ENCODE results near the gene CELA2B.
"Not testable (repeated sequence)": the region's sequence is repeated elsewhere in the genome, so short reads cannot be mapped to it uniquely, and the experiment has no call there.

The CELA2B gene

DNA sequence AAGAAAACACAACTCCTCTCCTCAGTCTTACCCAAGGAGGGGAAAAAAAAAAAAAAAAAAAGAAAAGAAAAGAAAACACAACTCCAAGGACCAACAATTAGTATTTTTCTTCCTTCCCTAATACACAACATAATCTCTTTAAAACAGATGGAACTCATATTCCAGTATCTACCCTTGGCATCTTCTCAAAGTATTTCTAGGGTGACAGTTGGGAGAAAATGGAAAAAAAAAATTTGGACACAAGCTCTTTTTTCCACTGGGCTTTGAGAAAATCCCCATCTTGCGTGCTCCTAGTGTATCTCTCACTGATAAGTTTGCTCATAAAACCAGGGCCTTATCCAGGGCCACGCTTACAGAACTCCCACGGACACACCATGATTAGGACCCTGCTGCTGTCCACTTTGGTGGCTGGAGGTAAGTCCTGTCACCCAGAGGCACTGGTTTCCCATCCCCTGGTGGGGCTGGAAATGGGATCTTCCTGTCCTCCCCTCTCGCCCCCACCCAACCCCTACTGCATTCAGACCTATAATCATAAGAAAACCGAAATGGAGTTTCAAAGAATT is at the start of gene CELA2B:
CELA2B (plus strand) TSS at position 353 of the 563 bp plus-strand sequence; CDS start at position 375, 22 bp downstream.
- H3K9ac ChIP-seq (ENCODE audit: low read depth, low read length), result no peak within 1 kb of the TSS
- H3K36me3 ChIP-seq (ENCODE audit: insufficient read depth, low read length), result no peaks in the 10 kb centered on the region
- H3K9me3 ChIP-seq (ENCODE audit: control insufficient read depth, insufficient read depth, low read length), result no peaks in the 10 kb centered on the region
- H3K4me1 ChIP-seq (ENCODE audit: insufficient read depth, low read length), result no peaks in the 10 kb centered on the region

DNA sequence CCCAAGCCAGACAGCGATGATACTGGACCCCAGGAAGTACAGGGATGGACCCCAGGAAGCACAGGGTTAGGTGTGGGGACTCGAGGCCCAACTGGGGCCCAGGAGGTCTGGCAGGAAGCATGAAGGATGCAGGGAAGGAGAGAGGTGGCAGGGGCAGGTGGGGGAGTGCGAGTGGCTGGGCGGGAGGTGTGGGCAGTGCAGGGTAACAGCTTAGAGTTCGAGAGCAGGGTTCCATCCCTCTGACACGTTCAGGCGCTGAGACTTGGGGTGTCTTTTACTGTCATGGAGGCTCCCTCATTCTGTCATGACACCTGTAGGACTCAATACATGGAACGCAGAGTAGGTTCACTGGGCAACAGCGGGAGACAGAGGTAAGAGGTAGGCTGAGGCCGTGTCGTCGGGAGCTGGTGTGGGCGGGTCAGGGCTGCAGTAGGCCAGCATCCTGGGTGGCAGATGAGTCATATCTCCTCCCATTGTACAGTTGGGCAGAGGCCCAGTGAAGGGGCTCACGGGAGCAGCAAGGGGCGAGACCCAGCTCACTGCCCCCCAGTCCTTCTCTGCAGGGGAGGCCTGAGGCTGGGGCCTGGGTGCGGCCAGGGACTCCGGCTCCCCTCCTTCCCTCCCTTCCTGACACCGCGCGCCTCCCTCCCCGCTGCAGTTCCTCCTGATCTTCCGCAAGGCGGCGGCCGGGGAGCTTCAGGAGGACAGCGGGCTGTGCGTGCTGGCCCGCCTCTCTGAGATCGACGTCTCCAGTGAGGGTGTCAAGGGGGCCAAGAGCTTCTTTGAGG is 49.2 kb upstream of the CELA2B start:
- Histone ChIP-seq H3K9me3 (ENCODE audit: control insufficient read depth, insufficient read depth, low read length) (no peaks in the 10 kb centered on the region), H3K36me3 (ENCODE audit: insufficient read depth, low read length) (no peaks in the 10 kb centered on the region; the same call in 1 of the 2 replicates), H3K4me1 (ENCODE audit: insufficient read depth, low read length) (peaks cover 12% of the 10 kb centered on the region), H3K9ac (ENCODE audit: low read depth, low read length) (no peak overlapping the region)

DNA sequence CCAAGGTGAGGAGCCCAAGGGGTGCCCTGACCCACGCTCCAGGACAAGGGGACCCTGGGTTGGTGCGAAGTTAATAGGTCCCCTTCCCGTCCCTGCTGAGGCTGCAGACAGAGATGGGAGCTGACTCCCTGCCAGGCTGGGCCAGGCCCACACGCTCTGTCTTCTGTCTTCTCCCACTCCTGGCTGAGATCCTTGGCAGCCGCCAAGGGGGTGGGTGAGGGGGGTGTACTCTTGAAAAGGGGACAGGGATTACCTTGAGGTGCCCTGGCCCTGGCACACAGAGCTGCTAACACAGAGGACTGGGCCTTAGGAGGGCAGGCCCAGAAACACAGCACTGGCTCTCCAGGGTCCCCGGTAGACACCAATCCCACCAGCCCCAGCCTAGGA is 48.6 kb upstream of the CELA2B start:
- Histone ChIP-seq H3K9me3 (ENCODE audit: control insufficient read depth, insufficient read depth, low read length) (no peaks in the 10 kb centered on the region), H3K4me1 (ENCODE audit: insufficient read depth, low read length) (peaks cover 12% of the 10 kb centered on the region), H3K9ac (ENCODE audit: low read depth, low read length) (no peak overlapping the region), H3K36me3 (ENCODE audit: insufficient read depth, low read length) (no peaks in the 10 kb centered on the region; the same call in 1 of the 2 replicates)

DNA sequence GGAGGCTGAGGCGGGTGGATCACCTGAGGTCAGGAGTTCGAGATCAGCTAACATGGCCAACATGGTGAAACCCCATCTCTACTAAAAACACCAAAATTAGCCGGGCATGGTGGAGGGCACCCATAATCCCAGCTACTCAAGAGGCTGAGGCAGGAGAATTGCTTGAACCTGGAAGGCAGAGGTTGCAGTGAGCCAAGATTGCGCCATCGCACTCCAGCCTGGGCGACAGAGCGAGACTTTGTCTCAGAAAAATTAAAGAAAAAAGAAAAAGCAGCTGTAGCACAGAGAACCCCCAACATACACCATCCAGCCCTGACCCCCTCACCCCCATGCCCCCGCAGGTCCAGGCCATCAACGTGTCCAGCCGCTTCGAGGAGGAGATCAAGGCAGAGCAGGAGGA is 47.7 kb upstream of the CELA2B start:
- H3K36me3 ChIP-seq (ENCODE audit: insufficient read depth, low read length); H3K9me3 ChIP-seq (ENCODE audit: control insufficient read depth, insufficient read depth, low read length); H3K9ac ChIP-seq (ENCODE audit: low read depth, low read length): not testable (repeated sequence)
- peaks cover 12% of the 10 kb centered on the region for H3K4me1 ChIP-seq (ENCODE audit: insufficient read depth, low read length)

DNA sequence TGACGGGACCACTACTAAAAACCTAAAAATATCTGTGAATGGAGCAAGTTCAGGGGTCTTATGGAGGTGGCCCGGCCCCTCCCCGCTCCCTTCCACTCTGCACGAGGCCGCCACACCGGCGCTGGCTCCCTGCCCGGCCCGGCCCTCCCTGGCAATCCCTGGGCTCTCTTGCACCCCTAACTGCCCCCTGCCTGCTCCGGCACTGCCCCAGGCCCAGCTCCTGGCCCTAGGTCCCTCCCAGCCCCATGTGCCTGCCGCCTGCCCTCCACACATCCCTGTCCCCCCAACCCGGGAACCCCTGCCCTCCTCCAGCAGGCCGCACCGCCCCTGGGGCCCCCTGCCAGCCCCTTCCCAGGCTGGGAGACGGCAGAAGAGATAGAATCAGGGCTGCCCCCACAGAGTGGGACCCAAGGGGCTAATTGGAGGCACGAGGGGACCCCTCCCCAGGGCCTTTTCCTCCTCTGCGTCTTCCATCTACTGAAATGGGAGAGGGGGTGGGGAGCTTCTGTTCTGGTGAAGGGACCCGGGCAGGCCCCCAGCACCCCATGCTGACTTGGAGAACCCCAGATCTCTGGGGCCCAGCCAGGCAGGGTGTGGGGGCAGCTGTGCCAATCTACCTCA is 47.0 kb upstream of the CELA2B start:
- Histone ChIP-seq H3K4me1 (ENCODE audit: insufficient read depth, low read length) (peaks cover 12% of the 10 kb centered on the region), H3K36me3 (ENCODE audit: insufficient read depth, low read length) (no peaks in the 10 kb centered on the region; the same call in 1 of the 2 replicates), H3K9me3 (ENCODE audit: control insufficient read depth, insufficient read depth, low read length) (no peaks in the 10 kb centered on the region), H3K9ac (ENCODE audit: low read depth, low read length) (no peak overlapping the region)

DNA sequence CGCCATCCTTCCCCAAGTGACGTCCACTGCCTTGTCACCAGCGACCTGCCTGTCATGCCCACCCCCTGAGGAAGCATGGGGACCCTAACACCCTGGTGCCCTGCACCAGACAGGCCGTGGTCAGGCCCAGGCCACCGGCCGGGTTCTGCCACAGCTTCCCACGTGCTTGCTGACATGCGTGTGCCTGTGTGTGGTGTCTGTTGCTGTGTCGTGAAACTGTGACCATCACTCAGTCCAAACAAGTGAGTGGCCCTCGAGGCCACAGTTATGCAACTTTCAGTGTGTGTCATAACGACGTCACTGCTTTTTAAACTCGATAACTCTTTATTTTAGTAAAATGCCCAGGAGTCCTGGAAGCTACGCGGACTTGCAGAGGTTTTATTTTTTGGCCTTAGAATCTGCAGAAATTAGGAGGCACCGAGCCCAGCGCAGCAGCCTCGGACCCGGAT is 46.2 kb upstream of the CELA2B start:
- H3K36me3 ChIP-seq (ENCODE audit: insufficient read depth, low read length), result no peaks in the 10 kb centered on the region; the same call in 1 of the 2 replicates
- H3K9me3 ChIP-seq (ENCODE audit: control insufficient read depth, insufficient read depth, low read length), result no peaks in the 10 kb centered on the region
- H3K4me1 ChIP-seq (ENCODE audit: insufficient read depth, low read length), result peaks cover 12% of the 10 kb centered on the region
- H3K9ac ChIP-seq (ENCODE audit: low read depth, low read length), result no peak overlapping the region

DNA sequence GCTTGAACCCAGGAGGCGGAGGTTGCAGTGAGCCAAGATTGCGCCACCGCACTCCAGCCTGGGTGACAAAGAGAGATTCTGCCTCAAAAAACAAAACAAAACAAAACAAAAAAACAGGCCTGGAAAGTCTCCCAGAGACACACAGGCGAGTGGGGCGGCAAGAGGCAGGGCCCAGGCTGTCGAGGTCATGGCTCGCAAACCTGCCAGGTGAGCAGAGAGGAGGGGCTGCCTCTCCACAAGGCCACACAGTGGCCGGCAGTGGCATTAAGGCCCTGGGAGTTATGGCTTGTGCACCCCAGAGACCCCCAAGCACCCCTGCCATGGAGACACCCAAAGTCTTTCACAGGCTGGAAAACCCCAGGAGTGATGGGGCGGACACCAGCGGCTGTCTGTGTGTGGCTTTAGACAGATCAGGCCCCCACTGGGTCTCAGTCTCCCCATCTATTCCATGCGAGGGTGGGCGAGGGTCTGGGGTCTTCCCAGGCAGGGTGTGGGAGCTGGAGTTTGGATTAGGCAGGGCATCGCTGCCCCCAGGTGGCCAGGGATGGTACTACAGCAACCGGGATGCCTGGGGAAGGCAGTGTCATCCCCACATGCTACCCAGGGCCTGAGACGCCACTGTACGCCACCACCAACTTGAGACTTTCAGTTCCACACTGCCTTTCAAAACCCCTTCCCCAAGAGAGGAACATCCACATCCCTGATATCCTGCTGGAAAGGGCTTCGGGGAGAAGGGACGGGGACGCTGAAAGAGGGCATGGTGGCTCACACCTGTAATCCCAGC is 44.9 kb upstream of the CELA2B start:
- H3K36me3 ChIP-seq (ENCODE audit: insufficient read depth, low read length), result no peaks in the 10 kb centered on the region; the same call in 1 of the 2 replicates
- H3K9ac ChIP-seq (ENCODE audit: low read depth, low read length), result no peak overlapping the region
- peaks cover 12% of the 10 kb centered on the region for H3K4me1 ChIP-seq (ENCODE audit: insufficient read depth, low read length)
- H3K9me3 ChIP-seq (ENCODE audit: control insufficient read depth, insufficient read depth, low read length), result no peaks in the 10 kb centered on the region

DNA sequence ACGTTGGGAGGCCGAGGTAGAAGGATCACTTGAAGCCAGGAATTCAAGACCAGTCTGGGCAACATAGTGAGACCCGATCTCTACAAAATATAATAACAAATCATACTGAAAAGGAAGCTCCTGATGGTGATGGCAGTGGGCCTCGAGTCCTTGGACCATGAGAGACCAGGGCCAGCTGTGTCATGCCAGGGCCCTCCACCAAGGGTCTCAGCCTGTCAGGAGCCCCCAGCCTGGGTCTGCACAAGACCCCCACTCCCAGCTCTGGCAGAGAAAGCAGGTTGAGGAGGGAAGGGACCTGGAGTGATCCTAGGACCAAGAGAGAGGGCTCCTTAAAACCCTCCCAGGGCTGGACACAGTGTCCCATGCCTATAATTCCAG is 44.3 kb upstream of the CELA2B start:
- H3K9me3 ChIP-seq (ENCODE audit: control insufficient read depth, insufficient read depth, low read length), result no peaks in the 10 kb centered on the region
- H3K36me3 ChIP-seq (ENCODE audit: insufficient read depth, low read length), result no peaks in the 10 kb centered on the region; the same call in 1 of the 2 replicates
- H3K9ac ChIP-seq (ENCODE audit: low read depth, low read length), result no peak overlapping the region
- H3K4me1 ChIP-seq (ENCODE audit: insufficient read depth, low read length), result peaks cover 9% of the 10 kb centered on the region

DNA sequence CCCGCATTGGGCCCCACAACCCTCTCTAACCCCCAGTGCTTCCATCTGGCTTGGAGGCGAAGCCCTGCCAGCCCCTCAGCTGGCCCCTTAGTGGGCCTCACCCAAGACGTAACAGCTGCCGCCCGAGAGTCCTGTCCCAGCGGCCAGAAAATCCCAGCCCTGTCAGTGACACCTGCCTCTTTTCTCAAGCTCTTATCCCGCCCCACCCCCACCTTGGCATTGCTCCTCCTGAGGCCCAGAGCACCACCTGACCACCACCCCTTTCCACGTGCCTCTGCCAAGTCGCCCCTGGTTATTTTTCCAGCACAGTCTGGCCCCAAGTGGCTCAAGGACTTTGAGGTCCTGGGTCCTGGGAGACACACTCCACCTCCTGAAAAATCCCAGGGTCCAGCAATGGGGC is 43.6 kb upstream of the CELA2B start:
- H3K9me3 ChIP-seq (ENCODE audit: control insufficient read depth, insufficient read depth, low read length), result no peaks in the 10 kb centered on the region
- no peaks in the 10 kb centered on the region; the same call in 1 of the 2 replicates for H3K36me3 ChIP-seq (ENCODE audit: insufficient read depth, low read length)
- H3K9ac ChIP-seq (ENCODE audit: low read depth, low read length), result no peak overlapping the region
- peaks cover 3% of the 10 kb centered on the region for H3K4me1 ChIP-seq (ENCODE audit: insufficient read depth, low read length)

DNA sequence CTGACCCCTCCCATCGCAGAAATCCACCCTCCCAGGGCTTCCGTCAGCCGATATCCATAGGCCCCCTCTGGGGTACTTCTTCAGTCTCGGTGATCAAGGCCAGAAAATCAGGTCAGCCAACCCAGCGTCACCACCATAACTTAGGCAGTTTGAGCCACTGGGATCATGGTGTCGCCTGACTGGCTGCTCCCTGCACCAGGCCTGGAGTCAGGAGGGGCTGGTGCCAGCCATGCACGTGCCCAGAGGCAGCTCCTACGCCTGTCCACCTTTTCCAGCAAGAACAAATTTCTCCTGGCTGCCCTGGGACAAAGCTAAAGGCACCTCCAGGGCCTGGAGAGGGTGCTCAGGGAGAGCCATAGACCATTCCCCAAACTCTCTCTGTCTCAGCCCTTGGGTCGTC is 42.4 kb upstream of the CELA2B start:
- H3K9ac ChIP-seq (ENCODE audit: low read depth, low read length), result no peak overlapping the region

DNA sequence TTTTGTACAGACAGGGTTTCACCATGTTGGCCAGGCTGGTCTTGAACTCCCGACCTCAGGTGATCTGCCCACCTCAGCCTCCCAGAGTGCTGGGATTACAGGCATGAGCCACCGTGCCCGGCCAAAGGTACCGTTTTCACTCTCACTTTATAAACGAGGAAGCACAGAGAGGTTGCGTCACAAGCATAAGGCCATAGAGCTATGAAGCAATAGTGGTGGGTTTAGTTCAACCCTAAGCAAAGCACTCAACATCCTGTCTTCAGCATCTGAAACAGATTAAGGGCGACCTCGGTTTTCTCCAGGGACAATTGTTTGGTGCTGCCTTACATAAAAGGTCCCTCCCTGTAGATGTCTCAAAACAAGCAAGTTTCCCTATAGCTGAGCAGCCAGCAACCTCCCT is 41.2 kb upstream of the CELA2B start:
- H3K36me3 ChIP-seq (ENCODE audit: insufficient read depth, low read length); H3K9me3 ChIP-seq (ENCODE audit: control insufficient read depth, insufficient read depth, low read length); H3K4me1 ChIP-seq (ENCODE audit: insufficient read depth, low read length); H3K9ac ChIP-seq (ENCODE audit: low read depth, low read length): not testable (repeated sequence)

More for the DNA sequence above, 42.4 kb upstream of the CELA2B start:
- no peaks in the 10 kb centered on the region for H3K4me1 ChIP-seq (ENCODE audit: insufficient read depth, low read length)
- no peaks in the 10 kb centered on the region for H3K9me3 ChIP-seq (ENCODE audit: control insufficient read depth, insufficient read depth, low read length)
- H3K36me3 ChIP-seq (ENCODE audit: insufficient read depth, low read length), result no peaks in the 10 kb centered on the region; the same call in 1 of the 2 replicates

DNA sequence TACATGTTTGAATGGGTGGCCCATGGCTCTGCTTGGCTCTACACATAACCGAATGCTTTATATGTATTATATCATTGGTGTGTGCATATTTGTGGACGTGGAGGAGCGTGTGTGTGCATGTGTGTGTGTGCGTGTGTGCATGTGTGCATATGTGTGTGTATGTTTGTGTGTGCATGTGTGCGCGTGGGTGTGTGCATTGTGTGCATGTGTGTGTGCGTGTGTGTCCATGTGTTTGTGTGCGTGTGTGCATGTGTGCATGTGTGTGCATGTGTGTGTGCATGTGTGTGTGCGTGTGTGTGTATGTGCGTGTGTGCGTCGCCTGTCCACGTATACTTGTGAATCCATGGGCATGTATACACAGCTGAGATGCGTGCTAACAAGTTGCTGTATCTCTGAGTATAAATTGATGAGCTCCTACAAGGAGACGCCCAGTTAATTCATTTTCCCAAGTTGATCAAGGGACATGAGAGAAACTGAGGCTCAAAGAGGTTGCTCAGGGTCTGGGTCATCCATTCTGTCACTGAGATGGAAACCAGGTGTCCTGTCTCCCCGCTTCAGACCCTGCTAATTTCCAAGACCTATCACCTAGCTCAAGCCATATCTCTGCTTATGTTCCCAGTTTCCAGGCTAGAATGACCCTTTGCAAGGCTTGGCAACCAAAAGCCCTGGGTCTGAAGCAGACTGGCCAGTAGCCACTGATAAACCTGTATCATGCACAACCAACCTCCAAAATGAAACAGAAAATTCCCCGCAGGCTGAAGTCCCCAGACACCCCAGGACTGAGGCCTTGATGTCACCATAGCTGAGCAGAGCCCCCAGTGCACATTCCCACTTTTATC is 40.4 kb upstream of the CELA2B start:
- Histone ChIP-seq H3K9ac (ENCODE audit: low read depth, low read length) (no peak overlapping the region), H3K36me3 (ENCODE audit: insufficient read depth, low read length) (no peaks in the 10 kb centered on the region; the same call in 1 of the 2 replicates), H3K9me3 (ENCODE audit: control insufficient read depth, insufficient read depth, low read length) (no peaks in the 10 kb centered on the region), H3K4me1 (ENCODE audit: insufficient read depth, low read length) (no peaks in the 10 kb centered on the region)

DNA sequence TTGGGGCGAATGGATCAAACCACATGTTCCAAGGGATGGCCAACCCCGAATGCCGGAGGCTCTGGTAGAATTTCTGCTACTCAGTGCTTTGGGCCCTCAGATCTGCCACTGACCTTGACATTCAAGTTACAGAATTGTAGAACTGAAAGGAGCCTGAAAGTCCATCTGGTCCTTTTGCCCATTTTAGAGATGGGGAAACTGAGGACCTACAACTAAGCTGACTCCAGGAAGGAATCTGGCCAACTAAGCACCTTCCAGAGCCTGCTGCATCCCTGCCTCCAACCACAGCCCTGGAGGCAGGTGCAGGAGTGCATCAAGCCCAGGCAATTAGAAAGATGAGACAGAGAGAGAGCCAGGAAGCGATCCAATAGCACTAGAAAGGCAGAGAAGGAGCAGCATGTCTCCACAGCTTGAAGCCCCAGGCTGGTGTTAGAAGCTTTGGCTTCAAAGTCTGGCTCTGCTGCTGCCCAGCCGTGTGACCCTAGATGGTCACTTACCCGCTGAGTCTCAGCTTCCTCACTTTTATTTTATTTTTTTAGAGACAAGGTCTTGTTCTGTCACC is 38.9 kb upstream of the CELA2B start:
- Histone ChIP-seq H3K9me3 (ENCODE audit: control insufficient read depth, insufficient read depth, low read length) (no peaks in the 10 kb centered on the region), H3K36me3 (ENCODE audit: insufficient read depth, low read length) (no peaks in the 10 kb centered on the region), H3K9ac (ENCODE audit: low read depth, low read length) (no peak overlapping the region), H3K4me1 (ENCODE audit: insufficient read depth, low read length) (no peaks in the 10 kb centered on the region)

Data from ES-I3 (cell line).